IMR-90 (cell line): ENCODE measurements around the gene ZBTB7B. TPM values are rescaled to one million over a fixed set of nuclear protein-coding genes. Genes with fewer than 3 reads are reported as not detected.

ENCODE experiments used
- ATAC-seq: fragments of 200-7000 bp; cut with Tn5 transposase; 2 replicates; pipeline ENCODE4 v1.9.1; 2020; ENCODE audit warnings: low read depth, mild to moderate bottlenecking, moderate library complexity
- BruUV-seq: library from RNA; stranded (reverse); fragments of 400-500 nt; replicated peaks from 2 replicates; lab custom pipeline; 2021; lab: Mats Ljungman, UMichigan
- CTCF ChIA-PET: fragments of 300-600 bp; formaldehyde crosslinking; extraction: SDS; loops from one replicate; lab custom pipeline; 2021; ENCODE audit warnings: antibody characterized with exemption; lab: Yijun Ruan, JAX
- POLR2A ChIA-PET: fragments of 300-600 bp; sonication (Branson Sonifier 250); formaldehyde crosslinking; loops from one replicate; lab custom pipeline; 2022; ENCODE audit warnings: antibody characterized with exemption; ENCODE audit not compliant: unreplicated experiment; lab: Charles Lee
- DNase-seq: peaks from one replicate; pipeline ENCODE4 v3.0.0; 2013
- H2AFZ ChIP-seq: replicated peaks from 2 replicates; pipeline ENCODE3; 2013; ENCODE audit warnings: low read length, mild to moderate bottlenecking; ENCODE audit not compliant: poor library complexity
- H2AK5ac ChIP-seq: 2 replicates; pipeline ENCODE4 v1.6.1; 2013; ENCODE audit warnings: low read depth, low read length, inconsistent platforms
- H2AK9ac ChIP-seq: replicated peaks from 2 replicates; pipeline ENCODE3; 2013; ENCODE audit warnings: mild to moderate bottlenecking, low read depth, low read length, moderate library complexity; ENCODE audit not compliant: poor library complexity
- H2BK120ac ChIP-seq: 2 replicates; pipeline ENCODE4 v1.6.1; 2013; ENCODE audit warnings: low read depth, low read length, inconsistent platforms
- H2BK15ac ChIP-seq: 3 replicates; pipeline ENCODE4 v1.6.1; 2013; ENCODE audit warnings: low read depth, low read length, inconsistent platforms
- H2BK20ac ChIP-seq: 2 replicates; pipeline ENCODE4 v1.6.1; 2013; ENCODE audit warnings: low read depth, mild to moderate bottlenecking, inconsistent platforms, low read length, moderate library complexity
- H2BK5ac ChIP-seq: 2 replicates; pipeline ENCODE4 v1.6.1; 2013; ENCODE audit warnings: mild to moderate bottlenecking, low read depth, low read length, inconsistent platforms; ENCODE audit not compliant: poor library complexity, severe bottlenecking
- H3K14ac ChIP-seq: replicated peaks from 2 replicates; pipeline ENCODE4 v1.6.1; 2013; ENCODE audit warnings: low read depth, low read length, inconsistent platforms
- H3K18ac ChIP-seq: 2 replicates; pipeline ENCODE4 v1.6.1; 2013; ENCODE audit warnings: low read depth, low read length, control low read depth
- H3K23ac ChIP-seq: 2 replicates; pipeline ENCODE4 v1.6.1; 2013; ENCODE audit warnings: low read depth, low read length, inconsistent platforms
- H3K27ac ChIP-seq: 2 replicates; pipeline ENCODE4 v1.5.1; 2013; ENCODE audit warnings: mild to moderate bottlenecking, control low read depth, low read length; ENCODE audit not compliant: insufficient read depth
- H3K27me3 ChIP-seq: 2 replicates; pipeline ENCODE4 v1.6.1; 2013; ENCODE audit warnings: low read length; ENCODE audit not compliant: control insufficient read depth, insufficient read depth
- H3K36me3 ChIP-seq: 2 replicates; pipeline ENCODE4 v1.6.1; 2013; ENCODE audit warnings: low read length, mixed read lengths; ENCODE audit not compliant: control insufficient read depth, insufficient read depth
- H3K4ac ChIP-seq: 2 replicates; pipeline ENCODE4 v1.6.1; 2013; ENCODE audit warnings: low read depth, low read length, inconsistent platforms
- H3K4me1 ChIP-seq: 2 replicates; pipeline ENCODE4 v1.6.1; 2013; ENCODE audit warnings: low read length, mixed read lengths; ENCODE audit not compliant: control insufficient read depth, insufficient read depth
- H3K4me2 ChIP-seq: 2 replicates; pipeline ENCODE4 v1.6.1; 2013; ENCODE audit warnings: low read depth, mild to moderate bottlenecking, control low read depth, low read length, moderate library complexity
- H3K4me3 ChIP-seq: 2 replicates; pipeline ENCODE4 v1.5.1; 2013; ENCODE audit warnings: low read depth, mild to moderate bottlenecking, control low read depth, low read length, moderate library complexity; ENCODE audit not compliant: insufficient read depth
- H3K56ac ChIP-seq: 2 replicates; pipeline ENCODE4 v1.6.1; 2013; ENCODE audit warnings: low read length, inconsistent platforms; ENCODE audit not compliant: insufficient read depth; ENCODE audit errors: extremely low read depth
- H3K79me1 ChIP-seq, 2 experiments: 2 replicates each; pipeline ENCODE4 v1.6.1; 2013; ENCODE audit warnings: low read length in 2 of 2, inconsistent platforms in 1 of 2, low read depth in 1 of 2
- H3K9ac ChIP-seq: 2 replicates; pipeline ENCODE4 v1.6.1; 2013; ENCODE audit warnings: low read depth, low read length, control low read depth
- H3K9me1 ChIP-seq: 2 replicates; pipeline ENCODE4 v1.6.1; 2013; ENCODE audit warnings: low read length, inconsistent platforms; ENCODE audit not compliant: insufficient read depth
- H3K9me3 ChIP-seq: 2 replicates; pipeline ENCODE4 v1.6.1; 2013; ENCODE audit warnings: low read length; ENCODE audit not compliant: control insufficient read depth, insufficient read depth
- H4K20me1 ChIP-seq: 2 replicates; pipeline ENCODE4 v1.6.1; 2013; ENCODE audit warnings: low read length, inconsistent platforms; ENCODE audit not compliant: insufficient read depth
- H4K5ac ChIP-seq: 2 replicates; pipeline ENCODE4 v1.6.1; 2013; ENCODE audit warnings: mild to moderate bottlenecking, low read depth, low read length, control low read depth
- H4K8ac ChIP-seq, 2 experiments: 2 replicates each; pipeline ENCODE4 v1.6.1; 2013; ENCODE audit warnings: low read depth in 2 of 2, low read length in 2 of 2, control low read depth in 1 of 2, inconsistent platforms in 1 of 2
- H4K91ac ChIP-seq: 2 replicates; pipeline ENCODE4 v1.6.1; 2013; ENCODE audit warnings: low read depth, low read length, inconsistent platforms; ENCODE audit not compliant: insufficient read depth
- MAFK ChIP-seq: IDR thresholded peaks from 2 replicates; pipeline ENCODE4 v1.6.1; 2012; ENCODE audit warnings: low read depth, low read length, improper control_type of control experiment
- SMC3 ChIP-seq: fragments of 150-350 bp; IDR thresholded peaks from 2 replicates; pipeline ENCODE4 v1.6.1; 2016; ENCODE audit warnings: low read depth, mild to moderate bottlenecking, antibody characterized with exemption, low read length, moderate library complexity
- WGBS, 2 experiments: methylation state at CpG; one replicate each; pipeline versions ENCODE4 v1.1.5 to v1.1.7; 2013; ENCODE audit warnings: missing lambda C conversion rate in 2 of 2; ENCODE audit not compliant: insufficient read length in 1 of 2; ENCODE audit errors: extremely low coverage in 2 of 2; 5-methylcytosine and 5-hydroxymethylcytosine counted together
- dilution Hi-C: fragments of 300-500 bp; cut with HindIII; formaldehyde crosslinking; loops from one replicate; pipeline ENCODE4 v1.14.3; 2018; ENCODE audit warnings: low sequenced_read_pairs; ENCODE audit not compliant: unreplicated experiment
- in situ Hi-C: fragments of 300-500 bp; cut with MboI; formaldehyde crosslinking; loops from 3 replicates; pipeline ENCODE4 v1.14.3; 2019; ENCODE audit warnings: low sequenced_read_pairs, inconsistent platforms, mixed read lengths
- intact Hi-C: fragments of 100-400 bp; cut with micrococcal nuclease; formaldehyde crosslinking; loops from 2 replicates; pipeline ENCODE4 v1.10.0; 2022
- polyA plus RNA-seq, 3 experiments: library from polyadenylated mRNA; depleted of rRNA; stranded (reverse); fragments of >200 nt; gene quantifications; 2 replicates each; pipeline ENCODE4 v1.2.3, GENCODE V29; 2012; ENCODE audit warnings: low replicate concordance in 1 of 3
- total RNA-seq: library from RNA; depleted of rRNA; stranded (reverse); fragments of >200 nt; gene quantifications from 2 replicates; pipeline ENCODE4 v1.2.3, GENCODE V29; 2012

The ZBTB7B gene
- total and polyA plus RNA-seq, 2 of the 4 experiments (the other 2 are of a cell fraction) = 7.7 to 17.4 TPM

DNA sequence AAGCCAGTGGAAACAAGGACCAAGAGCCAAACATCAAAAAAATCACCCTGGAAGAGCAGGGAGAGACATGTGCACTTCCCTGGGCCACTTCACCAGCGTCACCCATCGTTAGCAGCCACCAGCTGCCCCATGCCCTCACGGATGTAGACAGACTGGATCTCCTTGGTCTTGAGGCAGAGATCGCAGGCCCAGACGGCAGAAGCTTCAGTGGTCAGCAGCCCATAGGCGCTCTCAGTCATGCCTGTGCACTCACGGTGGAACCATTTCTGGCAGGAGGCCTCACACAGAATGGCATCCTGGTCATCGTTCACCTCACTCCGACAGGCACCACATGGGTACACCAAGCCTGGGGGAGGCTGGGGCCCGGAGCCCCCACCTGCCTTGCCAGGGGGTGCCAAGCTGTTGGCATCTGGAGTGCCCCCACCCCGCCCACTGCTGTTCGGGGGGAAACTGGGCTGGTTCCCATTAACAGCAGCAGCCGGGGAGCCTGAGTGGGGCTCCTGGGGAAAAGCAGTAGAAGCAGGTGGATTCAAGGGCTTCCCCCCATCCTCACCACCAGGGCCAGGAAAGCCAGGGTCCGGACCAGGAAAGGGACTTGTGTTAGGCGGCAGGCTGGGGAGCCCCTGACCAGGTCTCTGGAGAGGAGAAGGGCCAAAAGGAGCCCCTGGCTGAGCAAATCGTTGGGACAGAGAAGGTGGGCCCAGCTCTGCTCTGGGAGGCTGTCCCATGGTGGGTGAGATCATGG lies 43.7 kb upstream of the ZBTB7B start:
- Histone ChIP-seq H2AK5ac (no peak overlapping the region), H4K5ac (no peak overlapping the region), H2AFZ (no peak overlapping the region), H3K9me1 (peaks cover 8% of the 10 kb centered on the region), H2BK15ac (no peak overlapping the region), H3K4ac (no peak overlapping the region), H3K4me3 (no peak overlapping the region), H3K4me1 (peaks cover 18% of the 10 kb centered on the region), H4K8ac (no peak overlapping the region), H3K27ac (no peak overlapping the region), H3K36me3 (peaks cover 25% of the 10 kb centered on the region), H3K4me2 (no peak overlapping the region), H3K14ac (no peak overlapping the region), H3K27me3 (no peaks in the 10 kb centered on the region), H4K91ac (no peak overlapping the region), H2BK20ac (no peak overlapping the region), H3K79me1 (peaks cover 19 to 62% of the 10 kb centered on the region in 2 experiments; a peak in 3 of 4 replicates), H3K56ac (no peak overlapping the region), H2BK120ac (no peak overlapping the region), H3K9me3 (no peaks in the 10 kb centered on the region), H3K23ac (no peak overlapping the region), H2BK5ac (no peak overlapping the region), H3K9ac (no peak overlapping the region), H4K20me1 (peaks cover 13% of the 10 kb centered on the region), H2AK9ac (no peak overlapping the region), H3K18ac (no peak overlapping the region)
- TF ChIP-seq MAFK (no peak), SMC3 (no peak)
- no TSS peak for BruUV-seq
- dilution Hi-C loops = no loop called here
- POLR2A ChIA-PET = no interaction called here
- in situ Hi-C loops = loop anchor here (10.0 kb wide), 1 partner anchor 96 kb away; the partner anchor contains the start of gene ADAM15
- intact Hi-C loops = loop anchor here (5.0 kb wide), 1 partner anchor 103 kb away; the partner anchor contains the start of gene EFNA4
- WGBS, 2 experiments = 93% methylated on average over 5 of the region's 16 CpGs; no CpG with 5 or more reads in 1 of the 2 experiments
- CTCF ChIA-PET = no interaction called here
- ATAC-seq (no peak), DNase-seq (no peak)
